Measurements from ENCODE around the gene AQP3.

Gene AQP3

GRCh38 chr9:33472881-33473615 lies 25.7 kb upstream of the AQP3 start:
- Histone ChIP-seq H3K36me3 (ENCODE audit: control insufficient read depth in 5 of 5, insufficient read depth in 5 of 5, low read length in 5 of 5) (peaks cover 5 to 40% (median 34%) of the 10 kb centered on the region in 5 donors), H3K9ac (ENCODE audit: low read length in 5 of 5) (peak overlapping the region; percentile 71 to 94 (median 92)), H3K4me1 (ENCODE audit: control insufficient read depth in 5 of 5, insufficient read depth in 5 of 5, low read length in 5 of 5) (peaks cover 4 to 26% (median 23%) of the 10 kb centered on the region in 5 donors), H3K4me3 (ENCODE audit: low read depth in 1 of 5, low read length in 5 of 5) (peak overlapping the region; percentile 86 to 98 (median 96)), H3K9me3 (ENCODE audit: control insufficient read depth in 5 of 5, low read length in 5 of 5) (no peaks in the 10 kb centered on the region), H3K27ac (ENCODE audit: low read depth, low read length) (peak overlapping the region; percentile 67), H3K27me3 (ENCODE audit: control insufficient read depth in 5 of 5, insufficient read depth in 4 of 5, low read length in 5 of 5) (no peaks in the 10 kb centered on the region)

DNA sequence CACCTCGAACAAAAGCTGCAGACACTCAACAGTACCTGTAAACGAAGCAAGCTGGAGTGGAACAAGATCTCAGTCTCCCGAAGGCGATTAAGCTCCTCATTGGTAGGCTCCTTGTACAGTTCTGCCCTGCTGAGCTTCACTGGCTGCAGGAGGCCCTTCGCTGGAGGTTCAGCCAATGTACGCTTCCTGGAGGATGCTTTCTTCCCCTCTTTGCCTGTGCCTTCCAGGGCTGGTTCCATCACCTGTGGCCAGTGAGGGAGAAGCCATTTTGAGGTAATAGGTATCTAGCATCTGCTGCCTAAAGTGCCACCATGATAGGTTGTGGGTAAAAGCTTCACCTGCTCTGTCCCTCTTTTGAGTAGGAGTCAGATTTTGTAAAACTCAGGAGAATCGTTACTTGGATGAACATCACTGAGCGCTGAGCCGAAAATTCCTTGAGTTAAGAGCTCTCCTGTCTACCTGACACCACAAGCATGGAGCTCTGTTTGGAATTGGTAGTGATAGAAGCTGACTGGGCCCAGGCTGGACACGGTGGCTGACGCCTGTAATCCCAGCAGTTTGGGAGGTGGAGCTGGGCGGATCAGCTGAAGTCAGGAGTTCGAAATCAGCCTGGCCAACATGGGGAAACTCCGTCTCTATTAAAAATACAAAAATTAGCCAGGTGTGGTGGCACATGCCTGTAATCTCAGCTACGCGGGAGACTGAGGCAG lies 24.9 kb upstream of the AQP3 start:
- Histone ChIP-seq H3K27ac (ENCODE audit: low read depth, low read length) (no peak overlapping the region), H3K4me1 (ENCODE audit: control insufficient read depth in 5 of 5, insufficient read depth in 5 of 5, low read length in 5 of 5) (peaks cover 4 to 26% (median 23%) of the 10 kb centered on the region in 5 donors), H3K36me3 (ENCODE audit: control insufficient read depth in 5 of 5, insufficient read depth in 5 of 5, low read length in 5 of 5) (peaks cover 5 to 47% (median 41%) of the 10 kb centered on the region in 5 donors), H3K27me3 (ENCODE audit: control insufficient read depth in 5 of 5, insufficient read depth in 4 of 5, low read length in 5 of 5) (no peaks in the 10 kb centered on the region), H3K9me3 (ENCODE audit: control insufficient read depth in 5 of 5, low read length in 5 of 5) (no peaks in the 10 kb centered on the region), H3K9ac (ENCODE audit: low read length in 5 of 5) (peak overlapping the region in 2 of 5 donors; percentile 82 to 94), H3K4me3 (ENCODE audit: low read depth in 1 of 5, low read length in 5 of 5) (peak overlapping the region in 2 of 5 donors; percentile 27 to 95)

- Histone ChIP-seq H3K4me1 (ENCODE audit: control insufficient read depth in 5 of 5, insufficient read depth in 5 of 5, low read length in 5 of 5) (peaks cover 4 to 26% (median 23%) of the 10 kb centered on the region in 5 donors), H3K27ac (ENCODE audit: low read depth, low read length) (no peak overlapping the region), H3K36me3 (ENCODE audit: control insufficient read depth in 5 of 5, insufficient read depth in 5 of 5, low read length in 5 of 5) (peaks cover 5 to 57% (median 51%) of the 10 kb centered on the region in 5 donors), H3K27me3 (ENCODE audit: control insufficient read depth in 5 of 5, insufficient read depth in 4 of 5, low read length in 5 of 5) (no peaks in the 10 kb centered on the region), H3K9ac (ENCODE audit: low read length in 5 of 5) (peak overlapping the region in 1 of 5 donors; percentile 54), H3K9me3 (ENCODE audit: control insufficient read depth in 5 of 5, low read length in 5 of 5) (no peaks in the 10 kb centered on the region), H3K4me3 (ENCODE audit: low read depth in 1 of 5, low read length in 5 of 5) (no peak overlapping the region)
Measured at GRCh38 chr9:33471361-33471760, 24.0 kb upstream of the AQP3 start.

DNA sequence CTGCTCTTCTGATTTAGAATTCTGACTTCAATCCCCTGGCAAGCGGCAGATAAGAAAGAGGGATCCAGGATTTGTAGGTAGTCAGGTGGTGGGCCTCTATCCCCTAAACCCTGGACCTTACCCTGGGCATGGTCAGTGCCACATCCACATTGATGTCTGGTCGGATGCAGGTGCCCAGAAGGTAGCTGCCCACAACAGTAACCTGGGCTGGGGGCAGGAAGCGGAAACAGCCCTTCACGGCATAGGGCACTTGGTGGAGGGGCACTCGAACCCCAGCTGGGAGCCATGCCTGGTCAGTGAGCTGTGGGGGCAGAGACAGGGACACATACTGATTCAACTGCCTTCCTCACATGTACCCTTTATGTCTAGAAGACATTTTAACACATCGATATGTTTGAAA lies 22.5 kb upstream of the AQP3 start:
- H3K4me3 ChIP-seq (ENCODE audit: low read depth in 1 of 5, low read length in 5 of 5) = no peak overlapping the region
- peaks cover 5 to 72% (median 65%) of the 10 kb centered on the region in 5 donors for H3K36me3 ChIP-seq (ENCODE audit: control insufficient read depth in 5 of 5, insufficient read depth in 5 of 5, low read length in 5 of 5)
- H3K9me3 ChIP-seq (ENCODE audit: control insufficient read depth in 5 of 5, low read length in 5 of 5) = no peaks in the 10 kb centered on the region
- H3K27ac ChIP-seq (ENCODE audit: low read depth, low read length) = no peak overlapping the region
- peaks cover 4 to 26% (median 23%) of the 10 kb centered on the region in 5 donors for H3K4me1 ChIP-seq (ENCODE audit: control insufficient read depth in 5 of 5, insufficient read depth in 5 of 5, low read length in 5 of 5)
- no peak overlapping the region for H3K9ac ChIP-seq (ENCODE audit: low read length in 5 of 5)
- H3K27me3 ChIP-seq (ENCODE audit: control insufficient read depth in 5 of 5, insufficient read depth in 4 of 5, low read length in 5 of 5) = no peaks in the 10 kb centered on the region

- no peak overlapping the region for H3K9ac ChIP-seq (ENCODE audit: low read length in 5 of 5)
- no peaks in the 10 kb centered on the region for H3K9me3 ChIP-seq (ENCODE audit: control insufficient read depth in 5 of 5, low read length in 5 of 5)
- no peaks in the 10 kb centered on the region for H3K27me3 ChIP-seq (ENCODE audit: control insufficient read depth in 5 of 5, insufficient read depth in 4 of 5, low read length in 5 of 5)
- peaks cover 5 to 80% (median 74%) of the 10 kb centered on the region in 5 donors for H3K36me3 ChIP-seq (ENCODE audit: control insufficient read depth in 5 of 5, insufficient read depth in 5 of 5, low read length in 5 of 5)
- no peak overlapping the region for H3K27ac ChIP-seq (ENCODE audit: low read depth, low read length)
- peaks cover 4 to 21% (median 17%) of the 10 kb centered on the region in 5 donors for H3K4me1 ChIP-seq (ENCODE audit: control insufficient read depth in 5 of 5, insufficient read depth in 5 of 5, low read length in 5 of 5)
- H3K4me3 ChIP-seq (ENCODE audit: low read depth in 1 of 5, low read length in 5 of 5) = no peak overlapping the region
Measured at GRCh38 chr9:33468797-33469621, 21.6 kb upstream of the AQP3 start.

DNA sequence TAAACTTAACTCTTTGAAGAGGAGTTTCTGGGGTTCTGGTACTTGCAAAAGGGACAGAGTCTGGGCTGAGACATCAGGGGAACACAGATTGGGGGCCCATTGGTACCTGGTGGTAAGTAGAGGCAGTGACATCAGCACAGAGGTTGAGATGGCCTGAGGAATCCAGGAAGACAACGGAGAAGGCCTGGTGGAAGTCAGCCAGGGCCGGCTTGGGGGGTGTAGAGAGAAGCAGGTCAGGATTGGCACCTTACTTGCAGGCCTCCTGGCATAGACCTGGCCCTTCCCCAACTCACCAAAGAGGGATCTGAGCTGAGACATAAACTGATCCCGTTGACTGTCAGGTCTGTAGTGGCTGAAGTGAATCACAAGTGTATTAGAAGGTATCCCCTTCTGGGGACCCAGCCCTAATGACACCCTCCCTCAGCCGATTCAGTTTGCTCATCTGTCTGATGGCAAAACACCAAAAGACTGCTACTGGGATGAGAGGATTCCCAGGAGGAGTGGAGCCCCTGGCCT lies 20.9 kb upstream of the AQP3 start:
- Histone ChIP-seq H3K27me3 (ENCODE audit: control insufficient read depth in 5 of 5, insufficient read depth in 4 of 5, low read length in 5 of 5) (no peaks in the 10 kb centered on the region), H3K36me3 (ENCODE audit: control insufficient read depth in 5 of 5, insufficient read depth in 5 of 5, low read length in 5 of 5) (peaks cover 5 to 88% (median 82%) of the 10 kb centered on the region in 5 donors), H3K9ac (ENCODE audit: low read length in 5 of 5) (no peak overlapping the region), H3K27ac (ENCODE audit: low read depth, low read length) (no peak overlapping the region), H3K4me1 (ENCODE audit: control insufficient read depth in 5 of 5, insufficient read depth in 5 of 5, low read length in 5 of 5) (peaks cover 4 to 17% (median 15%) of the 10 kb centered on the region in 5 donors), H3K4me3 (ENCODE audit: low read depth in 1 of 5, low read length in 5 of 5) (no peak overlapping the region), H3K9me3 (ENCODE audit: control insufficient read depth in 5 of 5, low read length in 5 of 5) (no peaks in the 10 kb centered on the region)

- no peak overlapping the region for H3K4me3 ChIP-seq (ENCODE audit: low read depth in 1 of 5, low read length in 5 of 5)
- H3K36me3 ChIP-seq (ENCODE audit: control insufficient read depth in 5 of 5, insufficient read depth in 5 of 5, low read length in 5 of 5) = peaks cover 5 to 95% (median 89%) of the 10 kb centered on the region in 5 donors
- H3K4me1 ChIP-seq (ENCODE audit: control insufficient read depth in 5 of 5, insufficient read depth in 5 of 5, low read length in 5 of 5) = peaks cover 0 to 11% (median 10%) of the 10 kb centered on the region in 5 donors
- no peak overlapping the region for H3K9ac ChIP-seq (ENCODE audit: low read length in 5 of 5)
- no peak overlapping the region for H3K27ac ChIP-seq (ENCODE audit: low read depth, low read length)
- H3K27me3 ChIP-seq (ENCODE audit: control insufficient read depth in 5 of 5, insufficient read depth in 4 of 5, low read length in 5 of 5) = no peaks in the 10 kb centered on the region
- H3K9me3 ChIP-seq (ENCODE audit: control insufficient read depth in 5 of 5, low read length in 5 of 5) = no peaks in the 10 kb centered on the region
Measured at GRCh38 chr9:33467526-33467925, 20.1 kb upstream of the AQP3 start.

DNA sequence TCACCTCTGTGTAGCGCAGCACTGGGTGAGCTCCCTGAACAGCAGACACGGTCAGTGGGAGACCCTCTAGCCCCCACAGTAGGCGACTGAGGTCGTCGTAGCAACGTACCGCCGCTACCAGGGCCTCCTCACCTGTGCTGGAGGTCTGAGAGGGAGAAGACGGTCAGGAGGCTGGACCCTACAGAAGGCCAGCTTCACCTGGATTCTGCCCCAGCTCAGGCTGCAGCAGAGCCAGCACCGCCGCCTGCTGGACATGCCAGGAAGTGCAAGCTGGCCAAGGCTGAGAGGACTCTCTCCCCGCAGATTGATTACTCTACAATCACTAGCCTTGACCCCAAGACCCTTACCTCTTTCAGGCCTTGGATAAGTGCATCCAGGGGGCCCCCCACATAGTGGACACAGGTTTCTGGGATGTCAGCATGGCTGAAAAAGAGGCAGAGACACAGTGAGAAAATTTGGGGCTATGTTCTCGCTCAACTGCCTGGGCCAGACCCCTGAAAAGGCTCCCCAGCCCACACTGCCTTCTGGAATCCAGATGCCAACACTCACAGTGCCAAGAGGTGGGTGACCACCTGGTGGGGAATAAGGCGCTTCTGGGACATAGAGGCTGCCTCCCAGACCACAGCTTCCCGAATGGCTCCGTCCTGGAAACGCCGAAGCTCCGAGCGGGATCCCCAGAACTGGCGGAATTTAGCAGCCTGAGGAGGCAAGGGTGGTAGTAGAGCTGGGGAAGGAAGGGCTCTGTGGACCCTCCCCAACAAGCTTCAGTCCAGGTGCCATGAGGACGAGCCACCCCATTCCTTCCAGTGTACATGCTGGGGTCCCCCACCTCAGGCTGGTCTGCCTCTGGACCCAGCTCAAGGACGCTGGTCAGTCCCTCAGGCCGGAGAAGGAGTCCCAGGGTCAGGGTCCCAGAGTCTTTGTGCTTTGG lies 19.4 kb upstream of the AQP3 start:
- H3K9me3 ChIP-seq (ENCODE audit: control insufficient read depth in 5 of 5, low read length in 5 of 5) = no peaks in the 10 kb centered on the region
- no peaks in the 10 kb centered on the region for H3K27me3 ChIP-seq (ENCODE audit: control insufficient read depth in 5 of 5, insufficient read depth in 4 of 5, low read length in 5 of 5)
- no peak overlapping the region for H3K4me3 ChIP-seq (ENCODE audit: low read depth in 1 of 5, low read length in 5 of 5)
- H3K4me1 ChIP-seq (ENCODE audit: control insufficient read depth in 5 of 5, insufficient read depth in 5 of 5, low read length in 5 of 5) = peaks cover 0 to 10% (median 9%) of the 10 kb centered on the region in 5 donors
- H3K27ac ChIP-seq (ENCODE audit: low read depth, low read length) = no peak overlapping the region
- peaks cover 5 to 97% (median 92%) of the 10 kb centered on the region in 5 donors for H3K36me3 ChIP-seq (ENCODE audit: control insufficient read depth in 5 of 5, insufficient read depth in 5 of 5, low read length in 5 of 5)
- no peak overlapping the region for H3K9ac ChIP-seq (ENCODE audit: low read length in 5 of 5)
